Coronary artery (tissue), 2 donors: ENCODE results near the gene ZBTB40.

Experiments
- DNase-seq: peaks from one replicate; pipeline ENCODE4 v3.0.0-alpha.2; 2017; ENCODE audit warnings: low spot score
- H3K27ac ChIP-seq, 2 donors: fragments of 200-600 bp; sonication (generic); one replicate each; pipeline ENCODE4 v1.5.1; 2016 to 2019
- H3K4me3 ChIP-seq: fragments of 200-600 bp; sonication (generic); 2 replicates; pipeline ENCODE4 v1.5.1; 2016; ENCODE audit warnings: mild to moderate bottlenecking, moderate library complexity
- CTCF ChIP-seq: fragments of 200-600 bp; sonication (generic); IDR thresholded peaks from one replicate; pipeline ENCODE4 v1.5.1; 2019; ENCODE audit warnings: antibody characterized with exemption

ZBTB40 gene

GRCh38 chr1:22562584-22563583 lies 111.2 kb downstream of the ZBTB40 start, which contains the start of gene EPHA8:
TSS of gene EPHA8 (plus strand) at chr1:22563489. CDS start at chr1:22563636, 147 bp downstream.
- no peak for DNase-seq
- TF ChIP-seq CTCF, result no peak

DNA sequence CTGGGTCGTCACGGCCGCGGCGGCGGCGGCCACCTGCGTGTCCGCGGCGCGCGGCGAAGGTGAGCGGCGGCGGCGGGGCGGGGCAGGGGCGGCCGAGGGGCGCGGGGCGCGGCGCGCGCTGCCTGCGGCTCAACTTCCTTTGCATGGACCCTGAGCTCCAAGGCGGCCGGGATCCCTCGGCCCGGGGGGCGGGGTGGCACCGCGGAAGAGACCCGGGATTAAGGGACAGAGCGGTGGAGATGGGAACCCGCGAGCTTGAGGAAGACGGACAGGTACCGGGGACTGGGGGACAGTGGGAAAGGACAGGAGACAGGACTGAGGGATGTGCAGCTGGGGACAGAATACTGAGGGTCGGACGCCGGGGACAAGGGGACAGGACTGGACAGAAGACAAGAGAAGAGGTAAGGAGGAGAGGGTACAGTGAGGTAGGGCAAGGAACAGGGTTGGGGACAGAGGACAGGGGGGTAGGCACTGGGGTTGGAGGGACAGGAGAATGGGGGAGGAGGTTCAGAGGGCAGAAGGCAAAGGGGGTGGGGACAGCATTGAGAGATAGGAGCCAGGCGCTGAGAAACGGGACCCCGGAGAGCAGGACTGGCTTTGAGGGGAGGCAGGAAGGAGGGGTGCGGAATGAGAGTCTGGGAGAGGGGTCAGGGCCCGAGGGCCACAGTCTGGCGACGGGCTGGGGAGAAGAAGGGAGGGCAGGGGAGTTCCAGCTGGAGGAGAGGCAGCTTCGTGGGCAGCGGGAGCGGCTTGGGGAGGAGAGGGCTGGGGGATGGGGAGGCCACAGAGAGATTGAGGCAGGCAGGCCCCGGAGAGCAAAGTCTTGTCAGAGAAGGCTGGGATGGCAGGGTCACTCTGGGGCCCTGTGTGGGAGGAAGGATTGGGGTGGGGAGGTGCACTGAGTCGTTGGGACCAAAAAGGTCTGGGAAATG lies 112.3 kb downstream of the ZBTB40 start:
- Histone ChIP-seq H3K4me3 (peak overlapping the region; percentile 68), H3K27ac (no peak overlapping the region)
- no peak for TF ChIP-seq CTCF
- DNase-seq, result no peak

More at GRCh38 chr1:22562584-22563583, 111.2 kb downstream of the ZBTB40 start, which contains the start of gene EPHA8:
- Histone ChIP-seq H3K27ac (no peak within 1 kb of the TSS), H3K4me3 (peak within 1 kb of the TSS; percentile 68)

DNA sequence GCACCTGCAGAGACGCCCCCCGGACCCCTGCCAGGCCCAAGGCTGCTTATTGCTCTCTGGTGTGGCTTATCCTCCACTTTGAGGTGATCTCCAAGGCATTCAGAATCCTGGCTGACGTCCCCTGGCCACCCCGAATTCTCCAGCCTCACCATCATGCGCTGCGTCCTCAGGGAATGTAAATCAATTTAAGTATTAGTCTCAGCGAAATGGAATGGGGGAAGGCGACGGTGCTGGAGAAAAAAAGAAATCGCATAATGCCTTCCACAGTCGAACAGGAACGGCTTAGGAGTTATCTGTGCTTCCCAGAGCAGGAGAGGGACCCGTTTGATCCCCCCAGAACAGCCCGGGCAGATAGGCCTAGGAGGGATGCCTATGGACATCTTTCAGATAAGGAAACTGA lies 114.5 kb downstream of the ZBTB40 start:
- TF ChIP-seq CTCF, result no peak
- Histone ChIP-seq H3K27ac (no peak overlapping the region), H3K4me3 (no peak overlapping the region)
- no peak for DNase-seq

- no peak overlapping the region for H3K27ac ChIP-seq
- no peak for TF ChIP-seq CTCF
- DNase-seq, result no peak
- no peak overlapping the region for H3K4me3 ChIP-seq
These were observed 115.5 kb downstream of the ZBTB40 start for GRCh38 chr1:22567197-22567596.

DNA sequence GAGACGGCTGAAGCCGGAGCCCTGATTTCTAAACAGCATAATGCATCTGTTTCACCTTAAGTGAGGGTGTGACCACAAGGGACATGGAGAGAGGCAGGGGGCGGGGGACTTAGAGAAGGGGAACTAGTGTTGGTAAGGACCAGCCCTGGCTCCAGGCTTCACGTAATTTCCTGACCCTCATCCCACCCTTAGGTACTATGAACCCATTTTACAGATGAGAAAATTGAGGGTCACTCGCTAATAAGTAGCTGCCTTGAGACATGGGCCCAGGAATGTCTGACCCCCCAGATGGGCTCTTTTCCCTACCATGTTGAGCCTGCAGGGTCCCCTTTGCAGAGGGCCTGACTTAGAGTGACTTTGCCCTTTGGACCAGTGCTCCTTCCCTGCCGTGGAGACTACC lies 116.3 kb downstream of the ZBTB40 start:
- no peak for DNase-seq
- no peak for TF ChIP-seq CTCF
- no peak overlapping the region for H3K27ac ChIP-seq
- no peak overlapping the region for H3K4me3 ChIP-seq

DNA sequence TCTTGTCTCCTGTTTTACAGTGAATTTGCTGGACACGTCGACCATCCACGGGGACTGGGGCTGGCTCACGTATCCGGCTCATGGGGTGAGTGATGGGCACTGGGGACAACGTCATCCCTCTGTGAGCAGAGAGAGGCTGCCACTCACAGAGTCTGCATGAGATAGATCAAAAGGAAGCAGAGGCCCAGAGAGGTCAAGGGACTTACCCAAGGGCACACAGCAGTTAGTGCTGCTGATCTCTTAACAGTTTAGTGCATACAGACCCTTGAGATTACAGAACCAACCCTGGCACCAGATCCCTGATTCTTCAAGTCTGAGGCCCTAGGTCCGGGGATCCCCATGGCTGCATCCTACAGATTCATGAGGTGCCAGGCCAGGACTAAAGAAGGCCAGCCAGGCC lies 117.6 kb downstream of the ZBTB40 start:
- H3K4me3 ChIP-seq, result no peak overlapping the region

More for the DNA sequence above, 117.6 kb downstream of the ZBTB40 start:
- H3K27ac ChIP-seq, result no peak overlapping the region
- no peak for TF ChIP-seq CTCF
- no peak for DNase-seq
